K562 (cell line): ENCODE measurements around the gene ILKAP. TPM values are rescaled to one million over a fixed set of nuclear protein-coding genes. Genes with fewer than 3 reads are reported as not detected.

Experiments used
- ATAC-seq: fragments of 200-7000 bp; cut with Tn5 transposase; 3 replicates; pipeline ENCODE4 v1.9.1; 2020; ENCODE audit warnings: moderate library complexity
- BruUV-seq: library from RNA; stranded (reverse); fragments of 400-500 nt; replicated peaks from 2 replicates; lab custom pipeline; 2021; lab: Mats Ljungman, UMichigan
- CTCF ChIA-PET: fragments of 300-600 bp; formaldehyde crosslinking; extraction: SDS; loops from one replicate; lab custom pipeline; 2021; ENCODE audit warnings: low intra/inter-chr PET ratio; lab: Yijun Ruan, JAX
- POLR2A ChIA-PET: fragments of 300-600, 350-650 bp; sonication (Branson Sonifier 250); formaldehyde crosslinking; extraction: SDS; loops from one replicate; lab custom pipeline; 2021; ENCODE audit warnings: antibody characterized with exemption, inconsistent platforms; lab: Yijun Ruan, JAX
- DNase-seq, 4 experiments: peaks; one replicate each; pipeline versions ENCODE4 v3.0.0 to v3.0.0-alpha.2; 2011 to 2018; ENCODE audit warnings: low spot score in 3 of 4, mixed read lengths in 3 of 4; ENCODE audit errors: extremely low read depth in 1 of 4
- FAIRE-seq: peaks from 2 replicates; lab custom pipeline; 2011; peaks lifted over from hg19 to GRCh38; lab: Jason Lieb, UNC
- H2AFZ ChIP-seq: 2 replicates; pipeline ENCODE4 v1.6.0; 2011; ENCODE audit warnings: low read depth, low read length, control low read depth, inconsistent platforms
- H3K27ac ChIP-seq: fragments of 200-600 bp; 3 replicates; pipeline ENCODE4 v1.8.0; 2011; ENCODE audit warnings: low read depth, mild to moderate bottlenecking, control low read depth, inconsistent platforms, low read length, moderate library complexity, mixed read lengths; ENCODE audit errors: extremely low read depth
- H3K27me3 ChIP-seq, 2 experiments: fragments of 300-600 bp in 1 of 2; 2 replicates in 1 of 2; 3 replicates in 1 of 2; pipeline versions ENCODE4 v1.6.0 to v1.8.0; 2011; ENCODE audit warnings: inconsistent platforms in 2 of 2, low read length in 2 of 2, mild to moderate bottlenecking in 1 of 2, mixed read lengths in 1 of 2, moderate library complexity in 1 of 2; ENCODE audit not compliant: control insufficient read depth in 2 of 2, insufficient read depth in 2 of 2
- H3K36me3 ChIP-seq: fragments of 300-600 bp; 3 replicates; pipeline ENCODE4 v1.8.0; 2011; ENCODE audit warnings: mild to moderate bottlenecking, low read length, inconsistent platforms; ENCODE audit not compliant: control insufficient read depth, insufficient read depth
- H3K4me1 ChIP-seq, 2 experiments: fragments of 200-600 bp in 1 of 2; replicated peaks in 1 of 2; 2 replicates in 1 of 2; 3 replicates in 1 of 2; pipeline versions ENCODE4 v1.5.1 to v1.8.0; 2011; ENCODE audit warnings: inconsistent platforms in 2 of 2, low read length in 2 of 2, mild to moderate bottlenecking in 1 of 2, mixed read lengths in 1 of 2, moderate library complexity in 1 of 2; ENCODE audit not compliant: control insufficient read depth in 2 of 2, insufficient read depth in 2 of 2
- H3K4me2 ChIP-seq: 2 replicates; pipeline ENCODE4 v1.6.1; 2011; ENCODE audit warnings: low read length, control low read depth, inconsistent platforms, mixed read lengths; ENCODE audit not compliant: insufficient read depth
- H3K4me3 ChIP-seq: fragments of 200-600 bp; sonication (generic), shearing (Covaris generic); 2 replicates; pipeline ENCODE4 v1.5.1; 2016; ENCODE audit warnings: control low read depth, inconsistent platforms
- H3K79me2 ChIP-seq: fragments of 200-600 bp; 3 replicates; pipeline ENCODE4 v1.8.0; 2011; ENCODE audit warnings: low read length, inconsistent platforms; ENCODE audit not compliant: control insufficient read depth, insufficient read depth
- H3K9ac ChIP-seq, 2 experiments: 2 replicates each; pipeline versions ENCODE4 v1.6.0 to v1.6.1; 2011; ENCODE audit warnings: low read depth in 2 of 2, low read length in 2 of 2, control low read depth in 1 of 2, inconsistent platforms in 1 of 2, mild to moderate bottlenecking in 1 of 2, mixed read lengths in 1 of 2; ENCODE audit not compliant: insufficient read depth in 1 of 2
- H3K9me1 ChIP-seq: one replicate; pipeline ENCODE4 v1.6.0; 2011; ENCODE audit warnings: inconsistent platforms, mild to moderate bottlenecking, low read length, moderate library complexity; ENCODE audit not compliant: control insufficient read depth, insufficient read depth
- H3K9me3 ChIP-seq: replicated peaks from 2 replicates; pipeline ENCODE4 v1.5.1; 2011; ENCODE audit warnings: low read depth, low read length, inconsistent platforms; ENCODE audit not compliant: control insufficient read depth, insufficient read depth
- H4K20me1 ChIP-seq: replicated peaks from 2 replicates; pipeline ENCODE4 v1.6.1; 2011; ENCODE audit warnings: low read length, inconsistent platforms, mixed read lengths; ENCODE audit not compliant: control insufficient read depth, insufficient read depth
- ARHGAP35 ChIP-seq: fragments of 450-650 bp; IDR thresholded peaks from 2 replicates; pipeline ENCODE4 v1.6.1; 2018; ENCODE audit not compliant: partially characterized antibody
- EZH2 ChIP-seq: IDR thresholded peaks from 2 replicates; pipeline ENCODE4 v1.6.1; 2012; ENCODE audit warnings: low read depth, mild to moderate bottlenecking, inconsistent platforms, low read length, borderline replicate concordance
- FOXJ3 ChIP-seq: sonication (generic); formaldehyde crosslinking; IDR thresholded peaks from 2 replicates; pipeline ENCODE4 v1.4.0; 2020; ENCODE audit warnings: mild to moderate bottlenecking, missing genetic modification reagents
- GABPA ChIP-seq: fragments of 200-800 bp; sonication (Bioruptor generic); conservative IDR thresholded peaks from 2 replicates; pipeline ENCODE4 v1.6.1; 2016; ENCODE audit warnings: low read depth, missing genetic modification characterization, missing compliant biosample characterization
- HMGN3 ChIP-seq: IDR thresholded peaks from 2 replicates; pipeline ENCODE4 v1.6.1; 2011; ENCODE audit warnings: borderline replicate concordance, low read depth, mild to moderate bottlenecking, mixed read lengths, low read length; ENCODE audit not compliant: insufficient read length; ENCODE audit errors: extremely low read depth
- HMGXB4 ChIP-seq: sonication (generic); formaldehyde crosslinking; IDR thresholded peaks from 2 replicates; pipeline ENCODE4 v1.8.1; 2023; ENCODE audit warnings: mild to moderate bottlenecking, missing genetic modification reagents
- HNRNPL ChIP-seq: fragments of 200-400 bp; formaldehyde crosslinking; IDR thresholded peaks from 2 replicates; pipeline ENCODE4 v1.6.1; 2017; ENCODE audit warnings: low read depth, mild to moderate bottlenecking, low read length
- NR2F6 ChIP-seq: fragments of 450-650 bp; formaldehyde crosslinking; IDR thresholded peaks from 2 replicates; pipeline ENCODE4 v1.4.0; 2020; ENCODE audit warnings: mild to moderate bottlenecking
- POLR2AphosphoS2 ChIP-seq: IDR thresholded peaks from 2 replicates; pipeline ENCODE4 v1.6.1; 2012; ENCODE audit warnings: low read length, improper control_type of control experiment
- SMAD1 ChIP-seq: fragments of 150-350 bp; IDR thresholded peaks from 2 replicates; pipeline ENCODE4 v1.6.1; 2014; ENCODE audit warnings: low read length, low read depth; ENCODE audit not compliant: partially characterized antibody
- TSC22D4 ChIP-seq: fragments of 450-650 bp; IDR thresholded peaks from 2 replicates; pipeline ENCODE4 v1.6.1; 2016; ENCODE audit warnings: missing genetic modification characterization, missing biosample characterization, control low read depth
- ZNF445 ChIP-seq: fragments of 250-450 bp; sonication (Bioruptor Pico); IDR thresholded peaks from 2 replicates; pipeline ENCODE4 v1.4.0; 2020; ENCODE audit warnings: low read depth, mild to moderate bottlenecking, moderate library complexity
- ZNF785 ChIP-seq: fragments of 250-450 bp; sonication (Bioruptor Pico); IDR thresholded peaks from 2 replicates; pipeline ENCODE4 v1.4.0; 2020; ENCODE audit warnings: mild to moderate bottlenecking
- WGBS: fragments of 100-300 bp; shearing (Covaris generic); methylation state at CpG from one replicate; pipeline ENCODE4 v1.1.6; 2016; ENCODE audit warnings: low coverage, mixed read lengths; ENCODE audit not compliant: insufficient coverage; ENCODE audit errors: missing lambda C conversion rate; 5-methylcytosine and 5-hydroxymethylcytosine counted together
- in situ Hi-C: fragments of 300-500 bp; cut with MboI; formaldehyde crosslinking; loops from 4 replicates; pipeline ENCODE4 v1.15.0; 2018; ENCODE audit warnings: inconsistent platforms, mixed read lengths
- intact Hi-C: fragments of 100-400 bp; cut with micrococcal nuclease; formaldehyde crosslinking; loops from 2 replicates; pipeline ENCODE4 v1.14.2; 2022
- polyA plus RNA-seq, 8 experiments: library from polyadenylated mRNA; depleted of rRNA in 4 of 8; stranded (reverse) in 5 of 8; unstranded in 3 of 8; fragments of >200 nt; fragmentation: Nextera tagmentation in 2 of 8; fragmentation: Illumina TruSeq in 1 of 8; extraction: Ambion mirVana in 2 of 8; extraction: Trizol in 1 of 8; gene quantifications; 2 replicates each; pipeline versions ENCODE4 v1.2.1 to v1.2.3, GENCODE V29; 2011 to 2014; ENCODE audit warnings: inconsistent platforms in 1 of 8, missing spikeins in 1 of 8
- total RNA-seq, 7 experiments: library from RNA; depleted of rRNA in 6 of 7; stranded (reverse); fragments of >200 nt in 6 of 7; fragmentation: Illumina TruSeq in 2 of 7; extraction: Trizol in 2 of 7; gene quantifications; 2 replicates each; pipeline versions ENCODE4 v1.2.1 to v1.2.3, GENCODE V29; 2011 to 2021; ENCODE audit warnings: low replicate concordance in 1 of 7
- TF ChIP-seq, protein P1 (sequence below): fragments of 450-650 bp; formaldehyde crosslinking; IDR thresholded peaks from 2 replicates; pipeline ENCODE4 v1.4.0; 2022; ENCODE audit warnings: mild to moderate bottlenecking, moderate library complexity
- TF ChIP-seq, protein P2 (sequence below): fragments of 250-450 bp; sonication (Bioruptor Pico); IDR thresholded peaks from 2 replicates; pipeline ENCODE4 v1.9.0; 2021; ENCODE audit warnings: mild to moderate bottlenecking
- TF ChIP-seq, protein P3 (sequence below): IDR thresholded peaks from 3 replicates; pipeline ENCODE4 v1.6.1; 2011; ENCODE audit warnings: borderline replicate concordance, mild to moderate bottlenecking, moderate library complexity; ENCODE audit not compliant: insufficient read length; ENCODE audit errors: extremely low read depth

The ILKAP gene
- total and polyA plus RNA-seq, 9 of the 15 experiments (the other 6 are each of a cell fraction or from before 2014, with no cell fraction given), result 3.1 to 43.9 (median 20.7) TPM

- DNase-seq (no peak), ATAC-seq (no peak), FAIRE-seq (no peak)
- no peaks in the 10 kb centered on the region for H3K79me2 ChIP-seq
- ChIA-PET POLR2A (interaction anchor here (0.6 kb wide), 1 partner anchor 86 kb away, joined by 3 read pairs; no protein-coding TSS in a partner anchor), CTCF (no interaction called here)
- H3K27ac ChIP-seq, result no peak overlapping the region
- no TSS peak for BruUV-seq
- 35% methylated on average over 8 of the region's 16 CpGs for WGBS
- in situ Hi-C loops (no loop called here), intact Hi-C loops (no loop called here)
- H3K4me2 ChIP-seq, result no peak overlapping the region
- H3K9me1 ChIP-seq, result no peaks in the 10 kb centered on the region
- no peaks in the 10 kb centered on the region for H3K36me3 ChIP-seq
- H3K27me3 ChIP-seq, result no peaks in the 10 kb centered on the region
- H4K20me1 ChIP-seq, result no peaks in the 10 kb centered on the region
- no peaks in the 10 kb centered on the region for H3K9me3 ChIP-seq
- peaks cover 0 to 38% of the 10 kb centered on the region in 2 experiments; a peak in 4 of 5 replicates for H3K4me1 ChIP-seq
- H3K9ac ChIP-seq, result no peak overlapping the region
- H3K4me3 ChIP-seq, result no peak overlapping the region
- H2AFZ ChIP-seq, result no peak overlapping the region
- TF ChIP-seq SMAD1 (no peak), HMGN3 (no peak), NR2F6 (CRISPR knock-in tag) (no peak), FOXJ3 (CRISPR knock-in tag) (no peak), HNRNPL (no peak), ZNF445 (CRISPR knock-in tag) (no peak), EZH2 (no peak), ARHGAP35 (no peak), TSC22D4 (tag) (no peak), HMGXB4 (no peak), GABPA (tag) (no peak), POLR2AphosphoS2 (no peak), ZNF785 (CRISPR knock-in tag) (no peak)
- TF ChIP-seq, protein P1, sequence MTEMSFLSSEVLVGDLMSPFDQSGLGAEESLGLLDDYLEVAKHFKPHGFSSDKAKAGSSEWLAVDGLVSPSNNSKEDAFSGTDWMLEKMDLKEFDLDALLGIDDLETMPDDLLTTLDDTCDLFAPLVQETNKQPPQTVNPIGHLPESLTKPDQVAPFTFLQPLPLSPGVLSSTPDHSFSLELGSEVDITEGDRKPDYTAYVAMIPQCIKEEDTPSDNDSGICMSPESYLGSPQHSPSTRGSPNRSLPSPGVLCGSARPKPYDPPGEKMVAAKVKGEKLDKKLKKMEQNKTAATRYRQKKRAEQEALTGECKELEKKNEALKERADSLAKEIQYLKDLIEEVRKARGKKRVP (CRISPR knock-in tag), result no peak
- TF ChIP-seq, protein P2, sequence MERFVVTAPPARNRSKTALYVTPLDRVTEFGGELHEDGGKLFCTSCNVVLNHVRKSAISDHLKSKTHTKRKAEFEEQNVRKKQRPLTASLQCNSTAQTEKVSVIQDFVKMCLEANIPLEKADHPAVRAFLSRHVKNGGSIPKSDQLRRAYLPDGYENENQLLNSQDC (CRISPR knock-in tag), result no peak
- TF ChIP-seq, protein P3, sequence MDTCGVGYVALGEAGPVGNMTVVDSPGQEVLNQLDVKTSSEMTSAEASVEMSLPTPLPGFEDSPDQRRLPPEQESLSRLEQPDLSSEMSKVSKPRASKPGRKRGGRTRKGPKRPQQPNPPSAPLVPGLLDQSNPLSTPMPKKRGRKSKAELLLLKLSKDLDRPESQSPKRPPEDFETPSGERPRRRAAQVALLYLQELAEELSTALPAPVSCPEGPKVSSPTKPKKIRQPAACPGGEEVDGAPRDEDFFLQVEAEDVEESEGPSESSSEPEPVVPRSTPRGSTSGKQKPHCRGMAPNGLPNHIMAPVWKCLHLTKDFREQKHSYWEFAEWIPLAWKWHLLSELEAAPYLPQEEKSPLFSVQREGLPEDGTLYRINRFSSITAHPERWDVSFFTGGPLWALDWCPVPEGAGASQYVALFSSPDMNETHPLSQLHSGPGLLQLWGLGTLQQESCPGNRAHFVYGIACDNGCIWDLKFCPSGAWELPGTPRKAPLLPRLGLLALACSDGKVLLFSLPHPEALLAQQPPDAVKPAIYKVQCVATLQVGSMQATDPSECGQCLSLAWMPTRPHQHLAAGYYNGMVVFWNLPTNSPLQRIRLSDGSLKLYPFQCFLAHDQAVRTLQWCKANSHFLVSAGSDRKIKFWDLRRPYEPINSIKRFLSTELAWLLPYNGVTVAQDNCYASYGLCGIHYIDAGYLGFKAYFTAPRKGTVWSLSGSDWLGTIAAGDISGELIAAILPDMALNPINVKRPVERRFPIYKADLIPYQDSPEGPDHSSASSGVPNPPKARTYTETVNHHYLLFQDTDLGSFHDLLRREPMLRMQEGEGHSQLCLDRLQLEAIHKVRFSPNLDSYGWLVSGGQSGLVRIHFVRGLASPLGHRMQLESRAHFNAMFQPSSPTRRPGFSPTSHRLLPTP, result no peak
Observed at GRCh38 chr2:238151628-238152235, 51.8 kb downstream of the ILKAP start.
